GM12891 (cell line): ENCODE results near the gene TSC22D1.

Experiments used
- PAX5 ChIP-seq: IDR thresholded peaks from 2 replicates; pipeline ENCODE4 v1.6.1; 2011; ENCODE audit warnings: low read length, moderate library complexity, mild to moderate bottlenecking; ENCODE audit not compliant: insufficient read depth, severe bottlenecking
- POLR2A ChIP-seq: IDR thresholded peaks from 2 replicates; pipeline ENCODE4 v1.6.1; 2011; ENCODE audit warnings: low read depth, low read length, control low read depth
- POLR2AphosphoS5 ChIP-seq: IDR thresholded peaks from 2 replicates; pipeline ENCODE4 v1.6.1; 2011; ENCODE audit warnings: low read depth, low read length, control low read depth
- POU2F2 ChIP-seq: IDR thresholded peaks from 2 replicates; pipeline ENCODE4 v1.6.1; 2011; ENCODE audit warnings: low read depth, mild to moderate bottlenecking, control low read depth, low read length, moderate library complexity
- SPI1 ChIP-seq: IDR thresholded peaks from 2 replicates; pipeline ENCODE4 v1.6.1; 2011; ENCODE audit warnings: low read depth, low read length, control low read depth
- TAF1 ChIP-seq: IDR thresholded peaks from 2 replicates; pipeline ENCODE4 v1.6.1; 2011; ENCODE audit warnings: low read depth, low read length, control low read depth

DNA sequence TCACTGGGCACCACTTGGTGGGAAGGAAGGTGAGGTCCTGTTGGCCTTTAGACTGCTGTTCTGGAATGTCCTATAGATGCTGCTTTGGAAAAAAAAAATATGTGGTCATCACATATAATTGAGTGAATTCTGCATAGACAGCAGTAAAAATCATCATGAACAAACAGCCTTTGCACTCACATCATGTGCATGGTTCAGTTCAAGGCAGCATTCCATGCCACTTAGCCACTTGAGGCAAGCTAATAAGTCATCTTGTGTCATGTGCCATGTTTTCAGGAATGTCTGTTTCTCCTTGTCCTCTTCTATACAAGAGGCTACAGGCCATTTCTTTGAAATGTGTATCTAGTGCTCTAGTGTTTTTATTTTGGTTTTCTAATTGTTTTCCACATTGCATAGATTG lies 43.9 kb upstream of the TSC22D1 start:
- TF ChIP-seq POLR2AphosphoS5 (no peak), POLR2A (no peak), TAF1 (no peak), PAX5 (no peak), SPI1 (no peak), POU2F2 (no peak)
